Measurements from ENCODE around the gene PLA2G6. TPM values are rescaled to one million over a fixed set of nuclear protein-coding genes. Genes with fewer than 3 reads are reported as not detected.

The PLA2G6 gene
- total and polyA plus RNA-seq, 12 donors, result 6.9 to 324 (median 72.6) TPM

- DNase-seq, result no peak
- H3K9me3 ChIP-seq (replicated peaks in 1 of 3), result no peaks in the 10 kb centered on the region
- peaks cover 0 to 44% of the 10 kb centered on the region in 2 donors for H3K36me3 ChIP-seq (replicated peaks in 1 of 2)
- intact Hi-C loops (cut with DNase I), result no loop called here
- no peak overlapping the region for H3K27ac ChIP-seq
- H3K4me3 ChIP-seq, result no peak overlapping the region
- WGBS, 4 donors, result 95 to 96% (median 96%) methylated on average over 21 to 28 of the region's 28 CpGs
- H3K27me3 ChIP-seq, result no peaks in the 10 kb centered on the region
- no peaks in the 10 kb centered on the region for H3K4me1 ChIP-seq (replicated peaks in 1 of 2)
- TF ChIP-seq POLR2A (IDR thresholded peaks at IDR 0.05) (no peak), CTCF (IDR thresholded peaks at IDR 0.05) (no peak)
Observed at GRCh38 chr22:38073150-38074130, 108.2 kb downstream of the PLA2G6 start.

- Histone ChIP-seq H3K27ac (no peak overlapping the region), H3K27me3 (no peaks in the 10 kb centered on the region), H3K9me3 (replicated peaks in 1 of 3) (no peaks in the 10 kb centered on the region), H3K36me3 (replicated peaks in 1 of 2) (peaks cover 0 to 49% of the 10 kb centered on the region in 2 donors), H3K4me1 (replicated peaks in 1 of 2) (no peaks in the 10 kb centered on the region), H3K4me3 (no peak overlapping the region)
- WGBS, 4 donors, result 88 to 91% (median 90%) methylated on average over 21 to 25 of the region's 25 CpGs
- peak in 2 of 7 donors; percentile 36 to 58 for DNase-seq
- intact Hi-C loops (cut with DNase I), result no loop called here
- TF ChIP-seq POLR2A (IDR thresholded peaks at IDR 0.05) (no peak), CTCF (IDR thresholded peaks at IDR 0.05) (no peak)
Observed at GRCh38 chr22:38072322-38073149, 109.1 kb downstream of the PLA2G6 start.

- 83 to 95% (median 93%) methylated on average over 5 to 22 of the region's 22 CpGs for WGBS, 4 donors
Observed at GRCh38 chr22:38071421-38072321, 110.0 kb downstream of the PLA2G6 start.

More at GRCh38 chr22:38071421-38072321, 110.0 kb downstream of the PLA2G6 start:
- no peak for DNase-seq
- Histone ChIP-seq H3K9me3 (replicated peaks in 1 of 3) (no peaks in the 10 kb centered on the region), H3K27me3 (no peaks in the 10 kb centered on the region), H3K36me3 (replicated peaks in 1 of 2) (peaks cover 0 to 50% of the 10 kb centered on the region in 2 donors), H3K4me1 (replicated peaks in 1 of 2) (no peaks in the 10 kb centered on the region), H3K27ac (no peak overlapping the region), H3K4me3 (no peak overlapping the region)
- TF ChIP-seq CTCF (IDR thresholded peaks at IDR 0.05), result no peak
- TF ChIP-seq POLR2A (IDR thresholded peaks at IDR 0.05), result no peak
- intact Hi-C loops (cut with DNase I), result no loop called here

Data from adrenal gland (tissue), 12 donors.